Glutamatergic neuron (in vitro differentiated cells): ENCODE measurements around the gene RNF141. TPM values are rescaled to one million over a fixed set of nuclear protein-coding genes. Genes with fewer than 3 reads are reported as not detected.

ENCODE experiments used
- DNase-seq: peaks from one replicate; pipeline ENCODE4 v3.0.0; 2022
- H3K27ac Mint-ChIP-seq: one replicate; pipeline ENCODE4 v1.8.0; 2020; ENCODE audit warnings: mild to moderate bottlenecking, mixed read lengths, inconsistent platforms; ENCODE audit not compliant: unreplicated experiment
- H3K27me3 Mint-ChIP-seq: one replicate; pipeline ENCODE4 v1.8.0; 2020; ENCODE audit warnings: mild to moderate bottlenecking, moderate library complexity, mixed read lengths, inconsistent platforms; ENCODE audit not compliant: unreplicated experiment
- H3K36me3 Mint-ChIP-seq: one replicate; pipeline ENCODE4 v1.8.0; 2020; ENCODE audit warnings: mild to moderate bottlenecking, mixed read lengths, inconsistent platforms; ENCODE audit not compliant: unreplicated experiment
- H3K4me1 Mint-ChIP-seq: one replicate; pipeline ENCODE4 v1.8.0; 2020; ENCODE audit warnings: mild to moderate bottlenecking, low read depth, mixed read lengths, inconsistent platforms; ENCODE audit not compliant: unreplicated experiment
- H3K4me3 Mint-ChIP-seq: one replicate; pipeline ENCODE4 v1.8.0; 2020; ENCODE audit warnings: mild to moderate bottlenecking, mixed read lengths, inconsistent platforms; ENCODE audit not compliant: unreplicated experiment
- H3K9me3 Mint-ChIP-seq: one replicate; pipeline ENCODE4 v1.8.0; 2020; ENCODE audit warnings: mild to moderate bottlenecking, moderate library complexity, mixed read lengths, inconsistent platforms; ENCODE audit not compliant: unreplicated experiment
- total RNA-seq: library from RNA; stranded (reverse); fragmentation: NEBNext Ultra II Directional; extraction: Animal tissue kit (Norgen Biotek cat#: 25700); gene quantifications from one replicate; pipeline ENCODE4 v1.2.1, GENCODE V29; 2021; ENCODE audit not compliant: unreplicated experiment
- TF ChIP-seq, protein P1 (sequence below): fragments of 200-600 bp; sonication (generic); IDR thresholded peaks from one replicate; pipeline ENCODE4 v1.5.0; 2021; ENCODE audit not compliant: partially characterized antibody, unreplicated experiment

Gene RNF141
- total RNA-seq, 1 donor from 2014 or later, result 14.2 TPM

DNA sequence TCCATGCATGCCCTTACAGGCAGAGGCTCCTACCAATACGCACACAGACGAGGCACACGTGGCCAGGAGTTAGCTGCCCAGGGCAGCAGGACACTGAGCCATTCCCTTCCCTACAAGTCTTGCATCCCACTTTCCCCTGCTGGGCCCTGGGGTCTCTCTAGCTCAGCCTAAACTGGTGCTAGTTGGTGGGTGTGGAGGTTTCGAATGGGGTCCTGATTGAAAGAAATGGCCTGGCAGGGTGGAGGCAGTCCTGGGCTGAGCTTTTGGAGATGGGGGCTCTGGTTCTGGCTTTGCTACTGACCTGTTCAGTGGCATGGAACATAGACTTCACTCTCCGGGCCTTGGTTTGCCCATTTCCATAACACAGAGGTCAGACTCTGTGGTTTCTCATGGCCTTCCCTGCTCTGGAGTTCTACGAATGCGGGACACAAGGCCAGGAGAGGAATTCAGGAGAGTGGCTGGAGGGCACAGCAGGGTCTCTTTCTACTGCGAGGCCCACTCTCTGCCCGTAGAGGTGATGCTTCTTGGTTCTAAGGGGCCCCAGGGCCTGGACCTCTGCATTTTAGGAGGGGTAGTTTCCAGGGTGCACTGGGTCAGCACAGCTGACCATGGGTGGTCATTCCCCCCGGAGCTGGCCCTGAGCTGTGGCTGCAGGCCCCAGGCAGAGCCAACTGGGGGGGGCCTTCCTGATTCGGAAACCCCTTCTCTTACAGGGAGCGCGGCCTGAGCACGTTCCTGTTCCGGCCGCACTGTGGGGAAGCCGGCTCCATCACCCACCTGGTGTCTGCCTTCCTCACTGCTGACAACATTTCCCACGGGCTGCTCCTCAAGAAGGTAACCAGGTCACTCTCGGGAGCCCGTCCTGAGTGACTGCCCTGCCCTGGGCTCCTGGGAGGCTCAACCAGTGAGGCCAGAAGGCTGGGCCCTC, 40.0 kb downstream of the RNF141 start:
- Mint-ChIP-seq H3K36me3 (no peaks in the 10 kb centered on the region), H3K27me3 (peaks cover 3% of the 10 kb centered on the region), H3K4me3 (no peak overlapping the region), H3K27ac (no peak overlapping the region), H3K4me1 (peaks cover 1% of the 10 kb centered on the region), H3K9me3 (no peaks in the 10 kb centered on the region)
- no peak for DNase-seq
- TF ChIP-seq, protein P1, sequence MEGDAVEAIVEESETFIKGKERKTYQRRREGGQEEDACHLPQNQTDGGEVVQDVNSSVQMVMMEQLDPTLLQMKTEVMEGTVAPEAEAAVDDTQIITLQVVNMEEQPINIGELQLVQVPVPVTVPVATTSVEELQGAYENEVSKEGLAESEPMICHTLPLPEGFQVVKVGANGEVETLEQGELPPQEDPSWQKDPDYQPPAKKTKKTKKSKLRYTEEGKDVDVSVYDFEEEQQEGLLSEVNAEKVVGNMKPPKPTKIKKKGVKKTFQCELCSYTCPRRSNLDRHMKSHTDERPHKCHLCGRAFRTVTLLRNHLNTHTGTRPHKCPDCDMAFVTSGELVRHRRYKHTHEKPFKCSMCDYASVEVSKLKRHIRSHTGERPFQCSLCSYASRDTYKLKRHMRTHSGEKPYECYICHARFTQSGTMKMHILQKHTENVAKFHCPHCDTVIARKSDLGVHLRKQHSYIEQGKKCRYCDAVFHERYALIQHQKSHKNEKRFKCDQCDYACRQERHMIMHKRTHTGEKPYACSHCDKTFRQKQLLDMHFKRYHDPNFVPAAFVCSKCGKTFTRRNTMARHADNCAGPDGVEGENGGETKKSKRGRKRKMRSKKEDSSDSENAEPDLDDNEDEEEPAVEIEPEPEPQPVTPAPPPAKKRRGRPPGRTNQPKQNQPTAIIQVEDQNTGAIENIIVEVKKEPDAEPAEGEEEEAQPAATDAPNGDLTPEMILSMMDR, result no peak

DNA sequence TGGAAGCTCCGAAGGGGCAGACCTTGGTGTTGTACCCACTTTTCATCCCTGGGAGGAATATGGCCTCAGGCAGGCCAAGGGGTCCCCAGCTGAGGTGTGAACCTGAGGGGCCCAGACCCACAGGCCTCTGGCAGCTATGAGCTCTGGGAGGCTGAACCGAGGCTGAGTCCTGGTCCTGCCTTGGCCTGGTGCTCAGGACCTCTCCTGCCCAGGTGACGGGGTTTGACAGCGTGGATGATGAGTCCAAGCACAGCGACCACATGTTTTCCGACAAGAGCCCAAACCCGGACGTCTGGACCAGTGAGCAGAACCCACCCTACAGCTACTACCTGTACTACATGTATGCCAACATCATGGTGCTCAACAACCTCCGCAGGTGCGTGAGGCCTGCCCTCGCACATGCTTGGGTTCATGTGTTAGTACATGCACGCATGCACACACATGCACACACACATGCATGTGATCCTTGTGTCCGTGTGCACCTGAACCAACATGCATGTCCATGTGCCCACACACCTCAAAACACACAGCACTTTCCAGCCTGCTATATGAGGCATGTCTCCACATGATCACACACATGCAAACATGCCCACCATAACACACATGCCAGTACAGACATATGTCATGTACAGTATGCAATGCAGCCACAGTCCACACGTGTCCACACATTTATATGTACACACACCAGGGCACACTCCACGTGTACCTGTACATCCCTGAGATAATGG, 40.9 kb downstream of the RNF141 start:
- Mint-ChIP-seq H3K4me3 (no peak overlapping the region), H3K27ac (no peak overlapping the region), H3K4me1 (peaks cover 1% of the 10 kb centered on the region), H3K27me3 (peaks cover 3% of the 10 kb centered on the region), H3K9me3 (no peaks in the 10 kb centered on the region), H3K36me3 (no peaks in the 10 kb centered on the region)
- TF ChIP-seq, protein P1, result no peak
- DNase-seq, result no peak

DNA sequence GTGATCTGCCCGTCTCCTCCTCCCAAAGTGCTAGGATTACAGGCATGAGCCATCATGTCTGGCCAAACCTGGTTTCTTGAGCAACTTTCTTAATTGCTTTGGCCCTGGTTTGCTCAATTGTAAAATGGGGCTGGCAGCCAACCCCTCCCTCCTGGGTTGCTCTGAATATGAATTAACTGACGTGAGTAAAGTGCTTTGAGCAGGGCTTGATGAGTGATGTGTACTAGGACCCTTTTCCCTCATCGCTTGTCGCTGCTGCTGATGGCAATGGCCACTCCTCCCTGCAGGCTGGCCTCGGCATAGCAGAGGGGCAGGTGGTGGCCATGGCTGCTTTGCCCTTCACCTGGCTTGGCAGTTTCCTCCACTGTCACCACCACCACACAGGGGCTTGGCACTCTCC, 41.5 kb downstream of the RNF141 start:
- no peaks in the 10 kb centered on the region for H3K9me3 Mint-ChIP-seq
- H3K4me3 Mint-ChIP-seq, result no peak overlapping the region
- no peak overlapping the region for H3K27ac Mint-ChIP-seq
- H3K4me1 Mint-ChIP-seq, result no peaks in the 10 kb centered on the region
- no peak for DNase-seq
- TF ChIP-seq, protein P1, result no peak
- peaks cover 3% of the 10 kb centered on the region for H3K27me3 Mint-ChIP-seq
- H3K36me3 Mint-ChIP-seq, result no peaks in the 10 kb centered on the region

DNA sequence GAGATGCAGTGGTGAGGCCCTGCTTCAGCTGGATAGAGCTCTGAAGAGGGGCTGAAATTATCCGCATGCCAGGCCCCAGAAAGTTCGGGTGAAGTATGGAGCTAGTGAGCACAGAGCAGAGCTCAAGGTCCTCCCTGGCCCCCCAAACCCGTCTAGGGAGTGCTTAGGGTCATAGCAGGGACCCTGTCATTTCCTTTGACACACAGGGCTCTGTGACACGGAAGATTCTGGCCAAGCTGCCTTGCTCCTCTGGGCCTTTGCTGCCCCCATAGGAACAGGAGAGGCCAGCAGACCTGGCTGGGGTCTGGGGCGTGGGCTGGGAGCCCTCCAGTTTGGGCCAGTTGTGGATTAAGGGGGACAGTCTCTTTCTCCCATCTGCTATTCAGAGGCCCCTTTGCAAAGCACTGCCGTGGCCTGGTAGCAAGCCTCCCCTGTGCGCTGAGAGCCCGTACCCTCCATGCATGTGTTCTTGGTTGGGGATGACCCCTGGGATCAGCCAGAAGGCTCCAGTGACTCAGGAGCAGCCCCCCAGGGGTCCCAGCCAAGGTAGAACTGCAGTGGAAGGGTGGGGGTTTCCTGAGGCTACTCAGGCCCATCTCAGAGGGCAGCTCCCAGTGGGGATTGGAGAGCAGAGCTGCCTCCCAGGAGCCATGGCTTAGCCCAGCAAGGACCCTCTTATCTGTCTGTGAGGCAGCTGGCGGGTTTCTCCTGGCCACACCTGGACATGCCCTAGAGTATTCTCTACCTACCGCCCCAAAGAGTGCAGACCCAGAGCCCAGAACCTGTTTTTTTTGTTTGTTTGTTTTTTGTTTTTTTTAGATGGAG, 42.3 kb downstream of the RNF141 start:
- no peak overlapping the region for H3K27ac Mint-ChIP-seq
- H3K4me3 Mint-ChIP-seq, result no peak overlapping the region
- TF ChIP-seq, protein P1, result no peak
- H3K9me3 Mint-ChIP-seq, result no peaks in the 10 kb centered on the region
- H3K4me1 Mint-ChIP-seq, result no peaks in the 10 kb centered on the region
- peaks cover 5% of the 10 kb centered on the region for H3K36me3 Mint-ChIP-seq
- peaks cover 2% of the 10 kb centered on the region for H3K27me3 Mint-ChIP-seq
- no peak for DNase-seq
